ENCODE data around the gene HTR7.
"Not testable (repeated sequence)": the region's sequence is repeated elsewhere in the genome, so short reads cannot be mapped to it uniquely, and the experiment has no call there.

GRCh38 chr10:90880059-90880719, 22.4 kb upstream of the HTR7 start:
- not testable (repeated sequence) for TF ChIP-seq POLR2AphosphoS5, POLR2A (IDR thresholded peaks at IDR 0.05)
